ENCODE measurements around the gene TUBB3. TPM values are rescaled to one million over a fixed set of nuclear protein-coding genes. Genes with fewer than 3 reads are reported as not detected.

The TUBB3 gene
- polyA plus RNA-seq, 3 donors: 2.6 to 7.6 (median 5.1) TPM

- H3K27ac ChIP-seq (ENCODE audit: low read depth, low read length): no peak overlapping the region
- 93 to 97% (median 96%) methylated on average over 32 to 36 of the region's 36 CpGs for WGBS, 3 donors
Measured at GRCh38 chr16:89898201-89898967, 24.8 kb upstream of the TUBB3 start.

- WGBS, 3 donors: 93 to 96% (median 95%) methylated on average over 20 of the region's 20 CpGs
- H3K27ac ChIP-seq (ENCODE audit: low read depth, low read length): no peak overlapping the region
Measured at GRCh38 chr16:89899879-89900481, 23.2 kb upstream of the TUBB3 start.

DNA sequence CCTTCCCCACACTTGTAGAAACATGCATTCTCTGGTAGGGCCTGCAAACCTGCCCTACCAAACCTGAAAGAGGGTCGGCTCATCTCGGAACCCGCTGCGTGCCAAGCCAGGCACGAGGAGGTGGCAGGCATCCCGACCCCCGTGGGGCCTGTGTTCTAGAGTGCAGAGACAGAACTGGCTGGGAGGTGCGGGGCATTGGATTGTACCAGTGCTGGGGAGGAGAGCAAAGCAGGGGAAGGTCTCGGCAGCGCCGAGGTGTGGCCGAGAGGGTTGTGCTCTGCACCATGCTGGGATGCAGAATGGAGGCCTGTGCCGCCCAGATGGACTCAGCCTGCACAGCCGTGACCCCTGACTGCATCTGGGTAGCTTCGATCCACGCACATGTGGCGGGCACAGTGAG, 22.3 kb upstream of the TUBB3 start:
- H3K27ac ChIP-seq (ENCODE audit: low read depth, low read length): no peak overlapping the region
- WGBS, 3 donors: 96 to 98% (median 97%) methylated on average over 17 of the region's 17 CpGs

DNA sequence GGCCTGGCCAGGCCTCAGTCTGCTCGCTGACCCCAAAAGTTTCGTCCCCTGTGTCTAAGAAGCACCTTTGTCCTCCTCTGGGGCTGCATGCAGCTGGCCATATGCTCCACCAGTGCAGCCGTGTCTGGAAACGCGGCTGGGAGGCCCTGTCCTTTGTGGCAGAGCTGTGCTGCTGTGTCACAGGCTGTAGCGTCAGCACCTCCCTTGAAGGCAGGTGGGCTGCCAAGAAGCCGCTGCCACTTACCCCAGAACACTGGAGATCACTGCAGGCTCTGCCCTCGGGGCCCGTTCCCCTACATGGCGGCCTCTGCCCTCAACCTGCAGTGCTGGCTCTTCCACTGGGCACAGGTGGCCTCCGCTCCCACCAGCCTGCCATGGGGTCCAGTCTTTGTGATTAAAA, 20.2 kb upstream of the TUBB3 start:
- WGBS, 3 donors: 89 to 97% (median 92%) methylated on average over 11 of the region's 11 CpGs
- no peak overlapping the region for H3K27ac ChIP-seq (ENCODE audit: low read depth, low read length)

DNA sequence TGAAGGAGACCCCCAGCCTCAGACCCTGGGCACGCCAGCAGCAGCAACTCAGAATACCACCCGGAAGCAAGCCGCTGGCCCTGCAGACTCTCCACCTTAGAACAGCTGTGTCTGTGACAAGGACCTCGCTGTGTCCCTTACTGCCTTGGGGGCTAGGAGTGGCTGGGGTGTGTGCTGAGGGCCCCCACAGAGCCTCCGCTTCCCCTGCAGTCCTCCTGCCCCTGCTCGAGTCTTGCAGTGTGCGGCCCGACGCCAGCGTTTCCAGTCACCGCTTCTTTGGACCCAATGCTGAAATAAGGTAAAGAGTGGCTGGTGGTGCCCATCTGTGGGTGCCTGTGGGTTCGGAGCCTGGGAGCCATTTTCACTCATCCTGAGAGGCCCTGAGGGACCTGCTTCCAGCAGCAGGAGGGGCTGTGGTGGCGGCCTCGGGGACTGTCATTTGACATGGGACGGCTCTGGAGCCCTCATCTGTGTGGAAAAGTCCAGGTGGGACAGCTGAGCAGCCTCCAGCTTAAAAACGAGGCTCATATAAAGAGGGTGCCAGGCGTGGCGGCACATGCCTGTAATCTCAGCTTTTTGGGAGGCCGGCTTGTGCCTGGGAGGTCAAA, 19.1 kb upstream of the TUBB3 start:
- H3K27ac ChIP-seq (ENCODE audit: low read depth, low read length): no peak overlapping the region
- 90 to 93% (median 90%) methylated on average over 18 to 19 of the region's 19 CpGs for WGBS, 3 donors

GRCh38 chr16:89904606-89905510, 18.3 kb upstream of the TUBB3 start:
- WGBS, 3 donors: 82 to 91% (median 88%) methylated on average over 31 of the region's 31 CpGs
- no peak overlapping the region for H3K27ac ChIP-seq (ENCODE audit: low read depth, low read length)

DNA sequence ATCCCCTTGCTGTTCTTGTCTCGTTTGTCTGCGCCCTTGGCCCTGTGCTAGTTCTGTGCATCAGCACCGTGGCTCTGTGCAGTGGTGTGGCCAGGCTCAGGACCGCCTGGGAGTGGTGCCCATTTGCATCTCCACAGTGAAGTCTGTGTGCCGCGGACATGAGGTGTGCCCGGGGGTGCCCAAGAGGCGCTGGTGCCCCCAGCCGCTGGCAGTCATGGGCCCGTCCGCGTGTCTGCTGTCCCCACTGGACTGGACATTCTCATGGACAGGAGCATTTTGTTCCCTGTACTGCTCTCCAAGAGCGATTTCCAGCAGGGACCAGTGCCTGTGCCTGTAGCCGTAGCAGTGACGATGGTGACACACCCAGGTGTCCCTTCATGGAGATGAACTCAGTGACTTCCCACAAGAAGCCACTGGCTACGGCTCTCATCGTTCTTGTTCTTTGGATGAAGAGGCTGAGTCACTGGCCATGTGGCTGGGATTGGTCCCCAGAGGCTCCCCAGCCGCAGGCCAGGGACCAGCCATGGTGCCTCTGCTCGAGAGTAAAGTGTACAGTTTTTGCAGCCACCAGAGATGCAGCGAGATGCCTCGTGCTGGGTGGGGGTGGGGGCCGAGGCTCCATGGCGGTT, 17.5 kb upstream of the TUBB3 start:
- WGBS, 3 donors: 87 to 95% (median 88%) methylated on average over 23 of the region's 23 CpGs
- H3K27ac ChIP-seq (ENCODE audit: low read depth, low read length): no peak overlapping the region

GRCh38 chr16:89906140-89907025, 16.8 kb upstream of the TUBB3 start:
- no peak overlapping the region for H3K27ac ChIP-seq (ENCODE audit: low read depth, low read length)
- WGBS, 3 donors: 95 to 96% (median 96%) methylated on average over 37 to 40 of the region's 40 CpGs

DNA sequence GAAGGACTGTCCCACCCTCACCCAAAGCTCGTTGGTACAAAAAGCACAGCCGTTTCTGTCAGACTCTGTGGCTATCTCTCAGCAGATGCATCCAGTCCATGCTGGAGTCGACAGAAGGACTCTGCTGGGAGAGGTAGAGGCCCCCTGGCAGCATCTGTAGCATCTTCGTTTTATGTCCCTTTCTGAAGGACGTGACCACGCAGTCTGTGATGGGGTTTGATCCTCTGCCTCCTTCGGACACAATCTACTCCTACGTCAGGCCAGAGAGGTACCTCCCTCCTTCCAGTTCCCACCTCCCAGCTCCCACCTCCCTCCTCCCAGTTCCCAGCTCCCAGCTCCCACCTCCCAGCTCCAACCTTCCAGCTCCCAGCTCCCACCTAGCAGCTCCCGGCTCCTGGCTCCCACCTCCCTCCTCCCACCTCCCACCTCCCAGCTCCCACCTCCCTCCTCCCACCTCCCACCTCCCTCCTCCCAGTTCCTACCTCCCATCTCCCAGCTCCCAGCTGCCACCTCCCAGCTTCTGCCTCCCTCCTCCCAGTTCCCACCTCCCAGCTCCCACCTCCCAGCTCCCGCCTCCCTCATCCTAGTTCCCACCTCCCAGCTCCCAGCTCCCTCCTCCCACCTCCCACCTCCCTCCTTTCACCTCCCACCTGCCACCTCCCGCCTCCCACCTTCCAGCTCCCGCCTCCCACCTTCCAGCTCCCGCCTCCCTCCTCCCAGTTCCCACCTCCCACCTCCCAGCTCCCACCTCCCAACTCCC, 15.9 kb upstream of the TUBB3 start:
- H3K27ac ChIP-seq (ENCODE audit: low read depth, low read length): no peak overlapping the region
- WGBS, 3 donors: 95 to 100% (median 96%) methylated on average over 12 to 13 of the region's 13 CpGs

DNA sequence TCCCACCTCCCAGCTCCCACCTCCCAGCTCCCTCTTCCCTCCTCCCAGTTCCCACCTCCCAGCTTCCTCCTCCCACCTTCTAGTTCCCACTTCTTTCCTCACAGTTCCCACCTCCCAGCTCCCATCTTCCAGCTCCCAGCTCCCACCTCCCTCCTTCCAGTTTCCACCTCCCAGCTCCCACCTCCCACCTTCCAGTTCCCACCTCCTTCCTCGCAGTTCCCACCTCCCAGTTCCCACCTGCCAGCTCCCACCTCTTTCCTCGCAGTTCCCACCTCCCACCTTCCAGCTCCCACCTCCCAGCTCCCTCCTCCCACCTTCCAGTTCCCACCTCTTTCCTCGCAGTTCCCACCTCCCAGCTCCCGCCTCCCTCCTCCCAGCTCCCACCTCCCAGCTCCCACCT, 14.9 kb upstream of the TUBB3 start:
- 94 to 96% (median 95%) methylated on average over 4 of the region's 4 CpGs for WGBS, 3 donors

DNA sequence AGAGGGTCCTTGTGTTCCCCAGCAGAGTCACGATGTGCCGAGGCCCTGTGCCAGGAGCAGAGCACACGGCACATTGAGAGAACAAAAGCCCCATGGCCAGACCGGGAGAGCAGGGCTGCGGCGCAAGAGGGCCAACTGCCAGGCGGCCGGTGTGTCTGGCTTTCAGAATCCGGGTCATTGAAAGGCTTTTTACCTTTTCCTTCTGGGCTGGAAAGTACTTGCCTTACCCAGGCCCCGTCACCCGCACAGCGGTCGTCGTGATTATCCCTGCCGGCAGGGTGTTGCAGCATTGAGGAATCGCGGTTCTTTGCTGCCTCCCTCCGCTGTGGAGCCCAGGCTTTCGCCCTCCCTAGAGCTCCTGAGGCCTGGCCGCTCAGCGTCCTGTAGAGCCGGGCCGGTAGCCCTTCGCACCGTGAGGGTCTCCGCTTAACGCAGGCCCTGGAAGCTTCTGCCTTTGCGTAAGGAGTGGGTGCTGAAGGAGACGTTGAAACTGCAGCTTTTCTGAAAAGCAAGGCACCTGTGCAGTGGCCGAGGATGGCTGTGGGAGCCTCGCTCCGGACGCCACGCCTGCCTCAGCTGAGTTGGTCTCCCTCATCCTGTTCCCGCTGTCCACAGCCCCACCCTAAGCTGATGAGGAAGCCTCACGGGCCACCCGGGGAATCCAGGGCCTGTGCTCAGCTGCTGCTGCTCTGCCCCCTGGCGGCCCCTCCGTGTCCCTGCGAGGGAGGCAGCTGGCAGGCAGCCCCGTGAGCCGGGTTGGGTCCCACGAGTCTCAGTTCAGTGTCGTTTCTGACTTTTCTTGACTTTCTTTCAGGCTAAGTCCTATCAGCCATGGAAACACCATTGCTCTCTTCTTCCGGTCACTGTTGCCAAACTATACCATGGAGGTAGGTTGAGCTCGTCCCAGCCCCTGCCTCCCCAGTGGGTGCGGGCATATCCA, 13.1 kb upstream of the TUBB3 start:
- WGBS, 3 donors: 56 to 64% (median 59%) methylated on average over 47 of the region's 47 CpGs
- no peak overlapping the region for H3K27ac ChIP-seq (ENCODE audit: low read depth, low read length)

More for the DNA sequence above, 14.9 kb upstream of the TUBB3 start:
- H3K27ac ChIP-seq (ENCODE audit: low read depth, low read length): no peak overlapping the region

- 92 to 97% (median 95%) methylated on average over 26 to 27 of the region's 27 CpGs for WGBS, 3 donors
- no peak overlapping the region for H3K27ac ChIP-seq (ENCODE audit: low read depth, low read length)
Measured at GRCh38 chr16:89910717-89911354, 12.3 kb upstream of the TUBB3 start.

- no peak overlapping the region for H3K27ac ChIP-seq (ENCODE audit: low read depth, low read length)
- 93 to 97% (median 96%) methylated on average over 14 of the region's 14 CpGs for WGBS, 3 donors
Measured at GRCh38 chr16:89911375-89911774, 11.8 kb upstream of the TUBB3 start.

- 84 to 88% (median 85%) methylated on average over 13 of the region's 13 CpGs for WGBS, 3 donors
- H3K27ac ChIP-seq (ENCODE audit: low read depth, low read length): no peak overlapping the region
Measured at GRCh38 chr16:89912143-89912542, 11.0 kb upstream of the TUBB3 start.

DNA sequence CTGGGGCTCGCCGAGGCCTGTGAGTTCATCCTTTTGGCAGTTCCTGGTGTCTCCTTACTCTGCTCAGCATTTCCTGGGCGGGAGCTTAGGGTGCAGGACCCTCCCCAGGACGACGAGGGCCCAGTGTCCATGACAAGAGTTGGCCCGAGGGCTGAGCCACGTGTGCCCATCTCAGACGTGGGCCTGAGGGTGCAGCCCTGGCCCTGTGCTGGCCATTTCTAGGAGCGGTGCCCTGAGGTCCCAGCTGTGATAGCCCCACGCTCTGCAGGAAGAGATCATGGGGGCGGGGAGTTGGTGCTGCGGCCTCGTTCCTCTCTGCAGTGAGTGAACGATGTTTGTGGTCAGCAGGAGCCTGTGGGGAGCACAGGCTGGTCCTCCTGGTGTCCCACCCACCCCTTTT, 10.5 kb upstream of the TUBB3 start:
- no peak overlapping the region for H3K27ac ChIP-seq (ENCODE audit: low read depth, low read length)
- 72 to 81% (median 73%) methylated on average over 14 of the region's 14 CpGs for WGBS, 3 donors

Measured in adipose tissue (tissue), 3 donors.